H9 (cell line): ENCODE data around the gene EML3. TPM values are rescaled to one million over a fixed set of nuclear protein-coding genes. Genes with fewer than 3 reads are reported as not detected.

Experiments
- DNase-seq: peaks from one replicate; pipeline ENCODE4 v3.0.0-alpha.2; 2017
- H2AFZ ChIP-seq: one replicate; pipeline ENCODE4 v1.6.1; 2013; ENCODE audit warnings: mild to moderate bottlenecking, low read length, control low read depth, moderate library complexity
- H2AK5ac ChIP-seq: 2 replicates; pipeline ENCODE4 v1.6.1; 2013; ENCODE audit warnings: low read length, control low read depth, mixed read lengths; ENCODE audit not compliant: insufficient read length
- H2BK120ac ChIP-seq: one replicate; pipeline ENCODE4 v1.6.1; 2013; ENCODE audit warnings: low read depth, mild to moderate bottlenecking, low read length, control low read depth, inconsistent platforms; ENCODE audit not compliant: poor library complexity, severe bottlenecking
- H2BK12ac ChIP-seq: 2 replicates; pipeline ENCODE4 v1.6.1; 2013; ENCODE audit warnings: low read length, control low read depth, mixed read lengths, low read depth; ENCODE audit not compliant: insufficient read length
- H2BK15ac ChIP-seq: 2 replicates; pipeline ENCODE4 v1.6.1; 2013; ENCODE audit warnings: low read depth, low read length, control low read depth
- H2BK20ac ChIP-seq: one replicate; pipeline ENCODE4 v1.6.1; 2013; ENCODE audit warnings: low read depth, mild to moderate bottlenecking, low read length, control low read depth, inconsistent platforms; ENCODE audit not compliant: poor library complexity, severe bottlenecking
- H2BK5ac ChIP-seq: 2 replicates; pipeline ENCODE4 v1.6.1; 2013; ENCODE audit warnings: low read length, control low read depth, mixed read lengths; ENCODE audit not compliant: insufficient read length
- H3K14ac ChIP-seq: 2 replicates; pipeline ENCODE4 v1.6.1; 2013; ENCODE audit warnings: low read length, control low read depth; ENCODE audit not compliant: insufficient read depth
- H3K18ac ChIP-seq: 2 replicates; pipeline ENCODE4 v1.6.1; 2013; ENCODE audit warnings: low read depth, mild to moderate bottlenecking, mixed read lengths, low read length, control low read depth; ENCODE audit not compliant: insufficient read length
- H3K23ac ChIP-seq: 2 replicates; pipeline ENCODE4 v1.6.1; 2013; ENCODE audit warnings: low read length, control low read depth, mixed read lengths, low read depth; ENCODE audit not compliant: insufficient read length
- H3K23me2 ChIP-seq: 2 replicates; pipeline ENCODE4 v1.6.1; 2013; ENCODE audit warnings: low read depth, mild to moderate bottlenecking, mixed read lengths, low read length, control low read depth; ENCODE audit not compliant: insufficient read length, poor library complexity, severe bottlenecking
- H3K27ac ChIP-seq: 2 replicates; pipeline ENCODE4 v1.5.1; 2013; ENCODE audit warnings: low read length, control low read depth, mixed read lengths, low read depth; ENCODE audit not compliant: insufficient read length
- H3K27me3 ChIP-seq: 2 replicates; pipeline ENCODE4 v1.6.1; 2013; ENCODE audit warnings: low read length, control low read depth, inconsistent platforms; ENCODE audit not compliant: insufficient read depth
- H3K4ac ChIP-seq: 2 replicates; pipeline ENCODE4 v1.6.1; 2013; ENCODE audit warnings: low read depth, mild to moderate bottlenecking, control low read depth, inconsistent platforms, low read length, moderate library complexity
- H3K4me1 ChIP-seq: 2 replicates; pipeline ENCODE4 v1.6.1; 2013; ENCODE audit warnings: low read length, control low read depth, inconsistent platforms; ENCODE audit not compliant: insufficient read depth
- H3K4me2 ChIP-seq: 2 replicates; pipeline ENCODE4 v1.6.1; 2013; ENCODE audit warnings: low read length, control low read depth, mixed read lengths; ENCODE audit not compliant: insufficient read length, insufficient read depth
- H3K56ac ChIP-seq: 2 replicates; pipeline ENCODE4 v1.6.1; 2013; ENCODE audit warnings: low read depth, mild to moderate bottlenecking, mixed read lengths, low read length, control low read depth; ENCODE audit not compliant: insufficient read length
- H3K79me1 ChIP-seq: 2 replicates; pipeline ENCODE4 v1.6.1; 2013; ENCODE audit warnings: low read depth, mild to moderate bottlenecking, moderate library complexity, low read length, control low read depth, inconsistent platforms; ENCODE audit not compliant: insufficient read depth, poor library complexity, severe bottlenecking
- H3K79me2 ChIP-seq: 2 replicates; pipeline ENCODE4 v1.6.1; 2013; ENCODE audit warnings: low read length, control low read depth, inconsistent platforms; ENCODE audit not compliant: insufficient read depth
- H3K9ac ChIP-seq: 2 replicates; pipeline ENCODE4 v1.6.1; 2013; ENCODE audit warnings: low read length, control low read depth, mixed read lengths; ENCODE audit not compliant: insufficient read length; ENCODE audit errors: extremely low read depth
- H3K9me3 ChIP-seq: one replicate; pipeline ENCODE4 v1.6.1; 2013; ENCODE audit warnings: low read depth, low read length, inconsistent platforms; ENCODE audit not compliant: control insufficient read depth
- H3T11ph ChIP-seq: one replicate; pipeline ENCODE4 v1.6.1; 2013; ENCODE audit warnings: mild to moderate bottlenecking, low read length, control low read depth, inconsistent platforms
- H4K20me1 ChIP-seq: one replicate; pipeline ENCODE4 v1.6.1; 2013; ENCODE audit not compliant: control insufficient read depth, insufficient read length, insufficient read depth
- H4K5ac ChIP-seq: 2 replicates; pipeline ENCODE4 v1.6.1; 2013; ENCODE audit warnings: low read depth, mild to moderate bottlenecking, mixed read lengths, low read length, control low read depth; ENCODE audit not compliant: insufficient read length
- H4K8ac ChIP-seq: replicated peaks from 2 replicates; pipeline ENCODE4 v1.6.1; 2013; ENCODE audit warnings: low read length, control low read depth, mixed read lengths, low read depth; ENCODE audit not compliant: insufficient read length
- H4K91ac ChIP-seq: 2 replicates; pipeline ENCODE4 v1.6.1; 2013; ENCODE audit warnings: low read depth, mild to moderate bottlenecking, moderate library complexity, mixed read lengths, low read length, control low read depth; ENCODE audit not compliant: insufficient read length
- H3K27ac Mint-ChIP-seq, 3 experiments: 2 replicates in 2 of 3; 3 replicates in 1 of 3; pipeline ENCODE4 v1.8.0; 2020 to 2021; ENCODE audit warnings: mixed read lengths in 3 of 3, mild to moderate bottlenecking in 1 of 3, moderate library complexity in 1 of 3
- H3K27me3 Mint-ChIP-seq: 2 replicates; pipeline ENCODE4 v1.8.0; 2021; ENCODE audit warnings: low read depth, mild to moderate bottlenecking, moderate library complexity, mixed read lengths
- H3K36me3 Mint-ChIP-seq, 3 experiments: 2 replicates in 2 of 3; 3 replicates in 1 of 3; pipeline ENCODE4 v1.8.0; 2020 to 2021; ENCODE audit warnings: low read depth in 3 of 3, mixed read lengths in 3 of 3; ENCODE audit not compliant: insufficient read depth in 1 of 3
- H3K4me1 Mint-ChIP-seq, 2 experiments: 2 replicates each; pipeline ENCODE4 v1.8.0; 2020; ENCODE audit warnings: mixed read lengths in 2 of 2
- H3K4me3 Mint-ChIP-seq, 2 experiments: 2 replicates in 1 of 2; 3 replicates in 1 of 2; pipeline ENCODE4 v1.8.0; 2020 to 2021; ENCODE audit warnings: mild to moderate bottlenecking in 2 of 2, mixed read lengths in 2 of 2, moderate library complexity in 1 of 2
- H3K9me3 Mint-ChIP-seq, 2 experiments: 2 replicates in 1 of 2; 3 replicates in 1 of 2; pipeline ENCODE4 v1.8.0; 2020; ENCODE audit warnings: mild to moderate bottlenecking in 2 of 2, mixed read lengths in 2 of 2, moderate library complexity in 1 of 2
- CTCF ChIP-seq: fragments of 200-600 bp; sonication (generic); conservative IDR thresholded peaks from 3 replicates; pipeline ENCODE4 v1.8.0; 2021; ENCODE audit warnings: antibody characterized with exemption, mild to moderate bottlenecking
- WGBS: extraction: QIAGEN DNeasy Blood & Tissue Kit; methylation state at CpG from one replicate; pipeline ENCODE4 v1.1.7; 2013; ENCODE audit warnings: missing lambda C conversion rate, low lambda C conversion rate, mixed read lengths; ENCODE audit not compliant: insufficient read length; ENCODE audit errors: extremely low coverage; 5-methylcytosine and 5-hydroxymethylcytosine counted together
- total RNA-seq: library from RNA; stranded (reverse); gene quantifications from 2 replicates; pipeline ENCODE4 v1.2.1, GENCODE V29; 2021

The EML3 gene
- total RNA-seq, 1 experiment from 2014 or later = 35.3 TPM

DNA sequence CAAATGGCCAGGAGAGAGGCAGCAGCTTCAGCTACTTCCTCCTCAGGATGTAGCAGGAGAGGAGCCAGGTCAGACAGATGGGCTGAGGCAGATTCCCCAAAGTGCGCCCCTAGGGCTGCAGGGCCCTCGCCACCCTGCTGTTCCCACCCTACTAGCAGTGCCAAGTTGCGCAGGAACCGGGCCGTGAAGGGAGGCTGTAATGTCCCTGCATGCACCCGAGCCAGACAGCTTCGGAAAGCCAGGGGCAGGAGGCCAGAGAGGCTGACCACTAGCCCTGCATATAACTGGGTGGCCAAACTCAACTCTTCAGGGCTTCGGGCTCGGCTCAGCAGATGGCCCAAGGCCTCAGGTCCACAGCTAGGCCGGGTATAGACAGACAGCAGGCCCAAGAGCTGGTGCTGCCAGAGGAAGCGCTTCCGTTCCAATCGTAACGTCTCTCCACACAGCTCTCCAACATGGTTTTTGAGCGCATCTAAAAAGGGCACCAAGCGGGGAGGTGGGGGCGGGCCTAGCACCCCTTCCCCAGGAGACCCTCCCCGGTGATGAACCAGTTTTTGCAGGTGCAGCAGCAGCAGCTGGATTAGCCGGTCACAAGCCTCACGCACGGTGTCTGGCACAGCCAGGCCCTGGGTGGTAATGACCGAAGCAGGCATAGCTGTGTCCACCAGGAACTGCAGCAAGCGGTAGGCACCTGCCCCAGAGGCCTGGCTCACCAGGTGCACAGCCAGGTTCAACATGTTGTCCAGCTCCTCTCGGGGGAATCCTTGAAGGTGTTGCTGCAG, 35.8 kb upstream of the EML3 start:
- WGBS = no CpG with 5 or more reads among the region's 24 CpGs
- Histone ChIP-seq H3K9ac (no peak overlapping the region), H2BK12ac (no peak overlapping the region), H4K91ac (no peak overlapping the region), H3K4ac (no peak overlapping the region), H3K23ac (no peak overlapping the region), H3T11ph (no peak overlapping the region), H3K9me3 (no peaks in the 10 kb centered on the region), H2BK120ac (no peak overlapping the region), H2AFZ (no peak overlapping the region), H3K27ac (no peak overlapping the region), H4K5ac (no peak overlapping the region), H2BK20ac (no peak overlapping the region), H2AK5ac (no peak overlapping the region), H2BK15ac (no peak overlapping the region), H3K4me1 (peaks cover 3% of the 10 kb centered on the region; the same call in 1 of the 2 replicates), H3K27me3 (no peaks in the 10 kb centered on the region), H3K14ac (no peak overlapping the region), H3K56ac (no peak overlapping the region), H3K79me1 (no peaks in the 10 kb centered on the region), H3K4me2 (no peak overlapping the region), H2BK5ac (no peak overlapping the region), H3K18ac (no peak overlapping the region), H3K79me2 (peaks cover 12% of the 10 kb centered on the region; the same call in 1 of the 2 replicates), H4K20me1 (no peaks in the 10 kb centered on the region), H3K23me2 (peaks cover 9% of the 10 kb centered on the region), H4K8ac (no peak overlapping the region)
- Mint-ChIP-seq H3K27me3 (no peaks in the 10 kb centered on the region), H3K4me1 (peaks cover 12 to 14% of the 10 kb centered on the region in 2 experiments), H3K4me3 (peak overlapping the region in 1 of 2 experiments; percentile 55; a peak in 2 of 5 replicates), H3K36me3 (peaks cover 14 to 38% (median 24%) of the 10 kb centered on the region in 3 experiments), H3K9me3 (no peaks in the 10 kb centered on the region), H3K27ac (no peak overlapping the region)
- TF ChIP-seq CTCF = no peak
- no peak for DNase-seq
